ENCODE results near the gene STK32C.

Gene STK32C

DNA sequence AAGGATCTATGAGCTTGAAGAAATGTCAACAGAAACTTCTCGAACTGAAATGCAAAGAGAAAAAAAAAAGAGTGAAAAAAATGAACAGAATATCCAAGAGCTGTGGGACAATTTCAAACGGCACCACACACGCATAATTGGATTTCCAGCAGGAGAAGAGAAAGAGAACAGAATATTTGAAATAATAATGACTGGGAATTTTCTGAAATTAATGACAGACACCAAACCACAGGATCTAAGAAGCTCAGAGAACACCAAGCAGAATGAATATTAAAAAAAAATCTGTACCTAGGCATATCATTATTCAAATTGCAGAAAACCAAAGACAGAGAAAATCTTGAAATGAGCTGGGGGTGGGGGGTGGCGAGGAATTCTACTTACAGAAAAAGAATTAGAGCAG, 93.8 kb downstream of the STK32C start:
- ATAC-seq = no peak
- TF ChIP-seq RARB (CRISPR knock-in tag; IDR thresholded peaks at IDR 0.05) (no peak), TCF4 (CRISPR knock-in tag; IDR thresholded peaks at IDR 0.05; ENCODE audit: borderline replicate concordance) (no peak), BACH2 (CRISPR knock-in tag; IDR thresholded peaks at IDR 0.05; ENCODE audit: borderline replicate concordance) (no peak)
- TF ChIP-seq, protein P1, sequence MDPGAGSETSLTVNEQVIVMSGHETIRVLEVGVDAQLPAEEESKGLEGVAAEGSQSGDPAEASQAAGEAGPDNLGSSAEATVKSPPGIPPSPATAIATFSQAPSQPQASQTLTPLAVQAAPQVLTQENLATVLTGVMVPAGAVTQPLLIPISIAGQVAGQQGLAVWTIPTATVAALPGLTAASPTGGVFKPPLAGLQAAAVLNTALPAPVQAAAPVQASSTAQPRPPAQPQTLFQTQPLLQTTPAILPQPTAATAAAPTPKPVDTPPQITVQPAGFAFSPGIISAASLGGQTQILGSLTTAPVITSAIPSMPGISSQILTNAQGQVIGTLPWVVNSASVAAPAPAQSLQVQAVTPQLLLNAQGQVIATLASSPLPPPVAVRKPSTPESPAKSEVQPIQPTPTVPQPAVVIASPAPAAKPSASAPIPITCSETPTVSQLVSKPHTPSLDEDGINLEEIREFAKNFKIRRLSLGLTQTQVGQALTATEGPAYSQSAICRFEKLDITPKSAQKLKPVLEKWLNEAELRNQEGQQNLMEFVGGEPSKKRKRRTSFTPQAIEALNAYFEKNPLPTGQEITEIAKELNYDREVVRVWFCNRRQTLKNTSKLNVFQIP (CRISPR knock-in tag; IDR thresholded peaks at IDR 0.05; ENCODE audit: borderline replicate concordance, low read depth) = no peak

DNA sequence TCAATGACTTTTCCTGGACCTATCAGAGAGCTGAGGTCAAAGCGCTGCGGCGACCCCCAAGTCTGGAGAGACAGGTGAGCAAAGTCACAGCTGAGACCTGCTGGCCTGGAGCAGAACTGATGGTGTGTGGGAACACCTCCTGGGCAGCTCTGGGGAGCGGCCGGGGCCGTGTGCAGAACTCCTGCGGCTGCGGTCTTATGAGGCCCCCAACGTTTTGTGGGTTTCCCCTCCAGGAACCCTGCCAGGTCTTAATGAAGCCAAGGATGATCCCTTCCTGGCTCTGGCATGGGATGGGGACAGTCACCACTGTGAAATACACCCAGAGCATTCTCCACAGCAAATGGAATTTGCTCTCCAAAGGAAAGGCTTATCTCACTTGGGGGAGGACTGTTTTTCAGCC, 94.9 kb downstream of the STK32C start:
- TF ChIP-seq BACH2 (CRISPR knock-in tag; IDR thresholded peaks at IDR 0.05; ENCODE audit: borderline replicate concordance) (no peak), ZNF70 (CRISPR knock-in tag; IDR thresholded peaks at IDR 0.05) (no peak), TOX (CRISPR knock-in tag; IDR thresholded peaks at IDR 0.05; ENCODE audit: borderline replicate concordance) (no peak), TCF4 (CRISPR knock-in tag; IDR thresholded peaks at IDR 0.05; ENCODE audit: borderline replicate concordance) (no peak), ZC3H10 (CRISPR knock-in tag; IDR thresholded peaks at IDR 0.05) (no peak), ZNF565 (CRISPR knock-in tag; conservative IDR thresholded peaks at IDR 0.05; ENCODE audit: low read depth) (no peak), ZNF8 (CRISPR knock-in tag; IDR thresholded peaks at IDR 0.05) (no peak), GLIS3 (CRISPR knock-in tag; IDR thresholded peaks at IDR 0.05) (no peak)
- TF ChIP-seq, protein P2, sequence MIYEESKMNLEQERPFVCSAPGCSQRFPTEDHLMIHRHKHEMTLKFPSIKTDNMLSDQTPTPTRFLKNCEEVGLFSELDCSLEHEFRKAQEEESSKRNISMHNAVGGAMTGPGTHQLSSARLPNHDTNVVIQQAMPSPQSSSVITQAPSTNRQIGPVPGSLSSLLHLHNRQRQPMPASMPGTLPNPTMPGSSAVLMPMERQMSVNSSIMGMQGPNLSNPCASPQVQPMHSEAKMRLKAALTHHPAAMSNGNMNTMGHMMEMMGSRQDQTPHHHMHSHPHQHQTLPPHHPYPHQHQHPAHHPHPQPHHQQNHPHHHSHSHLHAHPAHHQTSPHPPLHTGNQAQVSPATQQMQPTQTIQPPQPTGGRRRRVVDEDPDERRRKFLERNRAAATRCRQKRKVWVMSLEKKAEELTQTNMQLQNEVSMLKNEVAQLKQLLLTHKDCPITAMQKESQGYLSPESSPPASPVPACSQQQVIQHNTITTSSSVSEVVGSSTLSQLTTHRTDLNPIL (CRISPR knock-in tag; IDR thresholded peaks at IDR 0.05; ENCODE audit: low read depth) = no peak
- TF ChIP-seq, protein P3, sequence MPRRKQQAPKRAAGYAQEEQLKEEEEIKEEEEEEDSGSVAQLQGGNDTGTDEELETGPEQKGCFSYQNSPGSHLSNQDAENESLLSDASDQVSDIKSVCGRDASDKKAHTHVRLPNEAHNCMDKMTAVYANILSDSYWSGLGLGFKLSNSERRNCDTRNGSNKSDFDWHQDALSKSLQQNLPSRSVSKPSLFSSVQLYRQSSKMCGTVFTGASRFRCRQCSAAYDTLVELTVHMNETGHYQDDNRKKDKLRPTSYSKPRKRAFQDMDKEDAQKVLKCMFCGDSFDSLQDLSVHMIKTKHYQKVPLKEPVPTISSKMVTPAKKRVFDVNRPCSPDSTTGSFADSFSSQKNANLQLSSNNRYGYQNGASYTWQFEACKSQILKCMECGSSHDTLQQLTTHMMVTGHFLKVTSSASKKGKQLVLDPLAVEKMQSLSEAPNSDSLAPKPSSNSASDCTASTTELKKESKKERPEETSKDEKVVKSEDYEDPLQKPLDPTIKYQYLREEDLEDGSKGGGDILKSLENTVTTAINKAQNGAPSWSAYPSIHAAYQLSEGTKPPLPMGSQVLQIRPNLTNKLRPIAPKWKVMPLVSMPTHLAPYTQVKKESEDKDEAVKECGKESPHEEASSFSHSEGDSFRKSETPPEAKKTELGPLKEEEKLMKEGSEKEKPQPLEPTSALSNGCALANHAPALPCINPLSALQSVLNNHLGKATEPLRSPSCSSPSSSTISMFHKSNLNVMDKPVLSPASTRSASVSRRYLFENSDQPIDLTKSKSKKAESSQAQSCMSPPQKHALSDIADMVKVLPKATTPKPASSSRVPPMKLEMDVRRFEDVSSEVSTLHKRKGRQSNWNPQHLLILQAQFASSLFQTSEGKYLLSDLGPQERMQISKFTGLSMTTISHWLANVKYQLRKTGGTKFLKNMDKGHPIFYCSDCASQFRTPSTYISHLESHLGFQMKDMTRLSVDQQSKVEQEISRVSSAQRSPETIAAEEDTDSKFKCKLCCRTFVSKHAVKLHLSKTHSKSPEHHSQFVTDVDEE (CRISPR knock-in tag; IDR thresholded peaks at IDR 0.05) = no peak
- TF ChIP-seq, protein P4, sequence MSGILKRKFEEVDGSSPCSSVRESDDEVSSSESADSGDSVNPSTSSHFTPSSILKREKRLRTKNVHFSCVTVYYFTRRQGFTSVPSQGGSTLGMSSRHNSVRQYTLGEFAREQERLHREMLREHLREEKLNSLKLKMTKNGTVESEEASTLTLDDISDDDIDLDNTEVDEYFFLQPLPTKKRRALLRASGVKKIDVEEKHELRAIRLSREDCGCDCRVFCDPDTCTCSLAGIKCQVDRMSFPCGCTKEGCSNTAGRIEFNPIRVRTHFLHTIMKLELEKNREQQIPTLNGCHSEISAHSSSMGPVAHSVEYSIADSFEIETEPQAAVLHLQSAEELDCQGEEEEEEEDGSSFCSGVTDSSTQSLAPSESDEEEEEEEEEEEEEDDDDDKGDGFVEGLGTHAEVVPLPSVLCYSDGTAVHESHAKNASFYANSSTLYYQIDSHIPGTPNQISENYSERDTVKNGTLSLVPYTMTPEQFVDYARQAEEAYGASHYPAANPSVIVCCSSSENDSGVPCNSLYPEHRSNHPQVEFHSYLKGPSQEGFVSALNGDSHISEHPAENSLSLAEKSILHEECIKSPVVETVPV (CRISPR knock-in tag; IDR thresholded peaks at IDR 0.05) = no peak
- TF ChIP-seq, protein P5, sequence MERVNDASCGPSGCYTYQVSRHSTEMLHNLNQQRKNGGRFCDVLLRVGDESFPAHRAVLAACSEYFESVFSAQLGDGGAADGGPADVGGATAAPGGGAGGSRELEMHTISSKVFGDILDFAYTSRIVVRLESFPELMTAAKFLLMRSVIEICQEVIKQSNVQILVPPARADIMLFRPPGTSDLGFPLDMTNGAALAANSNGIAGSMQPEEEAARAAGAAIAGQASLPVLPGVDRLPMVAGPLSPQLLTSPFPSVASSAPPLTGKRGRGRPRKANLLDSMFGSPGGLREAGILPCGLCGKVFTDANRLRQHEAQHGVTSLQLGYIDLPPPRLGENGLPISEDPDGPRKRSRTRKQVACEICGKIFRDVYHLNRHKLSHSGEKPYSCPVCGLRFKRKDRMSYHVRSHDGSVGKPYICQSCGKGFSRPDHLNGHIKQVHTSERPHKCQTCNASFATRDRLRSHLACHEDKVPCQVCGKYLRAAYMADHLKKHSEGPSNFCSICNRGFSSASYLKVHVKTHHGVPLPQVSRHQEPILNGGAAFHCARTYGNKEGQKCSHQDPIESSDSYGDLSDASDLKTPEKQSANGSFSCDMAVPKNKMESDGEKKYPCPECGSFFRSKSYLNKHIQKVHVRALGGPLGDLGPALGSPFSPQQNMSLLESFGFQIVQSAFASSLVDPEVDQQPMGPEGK (CRISPR knock-in tag; IDR thresholded peaks at IDR 0.05; ENCODE audit: borderline replicate concordance) = no peak
- no peak for ATAC-seq

DNA sequence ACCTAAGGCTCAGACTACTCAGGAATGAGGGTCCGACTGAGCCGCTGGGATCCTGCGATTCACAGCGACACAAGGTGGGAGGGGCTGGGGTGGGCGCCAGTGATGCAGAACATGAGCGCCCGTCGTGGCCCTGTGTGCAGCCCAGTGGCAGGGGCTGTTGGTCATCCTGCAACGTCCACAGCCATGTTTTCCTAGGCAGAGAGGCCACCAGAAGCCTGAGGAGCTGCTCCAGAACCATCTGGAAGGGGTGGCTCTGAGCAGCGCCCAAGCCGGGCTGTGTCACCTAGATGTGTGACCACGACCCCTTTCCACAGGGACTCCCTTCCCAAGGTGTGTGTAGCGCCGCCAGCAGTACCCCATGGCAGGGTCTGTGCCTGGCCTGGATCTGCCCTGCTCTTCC, 96.5 kb downstream of the STK32C start:
- ATAC-seq = no peak
- TF ChIP-seq PPARA (CRISPR knock-in tag; IDR thresholded peaks at IDR 0.05; ENCODE audit: borderline replicate concordance) (no peak), CSDC2 (CRISPR knock-in tag; IDR thresholded peaks at IDR 0.05) (no peak), ESRRG (CRISPR knock-in tag; IDR thresholded peaks at IDR 0.05) (no peak), SNAI2 (CRISPR knock-in tag; IDR thresholded peaks at IDR 0.05) (no peak), ZFP30 (CRISPR knock-in tag; IDR thresholded peaks at IDR 0.05) (no peak), ZFP3 (CRISPR knock-in tag; IDR thresholded peaks at IDR 0.05) (no peak), BACH2 (CRISPR knock-in tag; IDR thresholded peaks at IDR 0.05; ENCODE audit: borderline replicate concordance) (no peak), ZNF70 (CRISPR knock-in tag; IDR thresholded peaks at IDR 0.05) (no peak)
- TF ChIP-seq, protein P1 (CRISPR knock-in tag; IDR thresholded peaks at IDR 0.05; ENCODE audit: borderline replicate concordance, low read depth) = no peak
- TF ChIP-seq, protein P5 (CRISPR knock-in tag; IDR thresholded peaks at IDR 0.05; ENCODE audit: borderline replicate concordance) = no peak

Measured in SK-N-SH treated with all-trans-retinoic acid at 6 μM for 48 hours (cell line).